Subcutaneous adipose tissue (tissue), 4 donors: Measurements from ENCODE around the gene MTTP. TPM values are rescaled to one million over a fixed set of nuclear protein-coding genes. Genes with fewer than 3 reads are reported as not detected.

Experiments
- CTCF ChIP-seq: fragments of 450-650 bp; IDR thresholded peaks from one replicate; pipeline ENCODE4 v1.5.1; 2016; ENCODE audit warnings: low read depth, mild to moderate bottlenecking, control low read depth, antibody characterized with exemption, moderate library complexity
- total RNA-seq, 4 donors: library from RNA; depleted of rRNA; stranded (reverse); fragments of >200 nt; gene quantifications; one replicate each; pipeline ENCODE4 v1.1.0, GENCODE V29; 2016

The MTTP gene
- total RNA-seq, 4 donors from 2014 or later = 0.38 to 1.3 (median 1.0) TPM; not detected in 1

GRCh38 chr4:99669084-99669483 is 94.5 kb downstream of the MTTP start:
- TF ChIP-seq CTCF = no peak

- TF ChIP-seq CTCF = no peak
Observed at GRCh38 chr4:99670409-99671073, 95.9 kb downstream of the MTTP start.

Other genes starting within 250 kb of the MTTP start
- 10 to 100 TPM; 21.3 to 51.7 (median 24.4) TPM for gene ADH1C, start 222.1 kb upstream of the MTTP start, total RNA-seq
- not detected for gene ADH7, start 139.5 kb upstream of the MTTP start, total RNA-seq
- not detected for gene C4orf17, start 63.8 kb upstream of the MTTP start, total RNA-seq
- gene TRMT10A, start 10.8 kb upstream of the MTTP start, total RNA-seq = 1 to 10 TPM; 6.0 to 9.0 (median 6.2) TPM
- under 1 TPM in 1 of 4 donors, not detected in 3; under 0.01 TPM for gene C4orf54, start 83.0 kb downstream of the MTTP start, total RNA-seq
- 10 to 100 TPM in 1 of 4 donors, 1 to 10 TPM in 2, under 1 TPM in 1; 0.57 to 28.0 (median 4.1) TPM for gene DAPP1, start 242.0 kb downstream of the MTTP start, total RNA-seq